ENCODE results near the gene PID1. TPM values are rescaled to one million over a fixed set of nuclear protein-coding genes. Genes with fewer than 3 reads are reported as not detected.

The PID1 gene
- total and polyA plus RNA-seq, 4 donors: 17.0 to 45.7 (median 30.0) TPM

DNA sequence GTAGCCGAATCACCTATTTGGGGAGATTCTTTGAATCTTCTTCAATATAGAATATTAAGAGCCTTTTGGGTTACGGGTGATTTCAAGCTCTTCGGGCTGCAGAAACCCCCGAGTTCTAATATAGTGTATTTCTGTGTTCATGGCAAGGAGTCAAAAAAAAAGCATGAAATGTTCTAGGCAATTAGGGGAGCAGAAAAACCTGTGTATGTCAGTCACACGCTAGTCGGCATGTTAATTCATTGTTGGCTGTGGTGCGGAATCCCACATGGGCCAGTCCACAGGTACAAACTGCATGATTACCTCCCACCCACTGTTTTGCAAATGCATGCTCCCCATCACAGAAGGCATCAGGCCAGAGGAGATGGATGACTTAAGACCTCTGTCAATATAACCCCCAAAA is 161.9 kb downstream of the PID1 start:
- H3K9me3 ChIP-seq (ENCODE audit: control insufficient read depth in 4 of 4, insufficient read depth in 3 of 4, low read length in 3 of 4): no peaks in the 10 kb centered on the region
- ATAC-seq (ENCODE audit: insufficient read depth, low FRiP score) (no peak), DNase-seq (no peak)
- no peak overlapping the region for H3K4me3 ChIP-seq
- 94 to 95% methylated on average over 7 of the region's 7 CpGs for WGBS, 2 donors
- no peaks in the 10 kb centered on the region for H3K4me1 ChIP-seq (ENCODE audit: control insufficient read depth in 5 of 5, insufficient read depth in 5 of 5, low read length in 5 of 5)
- no peak overlapping the region for H3K9ac ChIP-seq (ENCODE audit: insufficient read depth in 1 of 2, low read length in 2 of 2)
- no peak overlapping the region for H3K27ac ChIP-seq (ENCODE audit: low read depth in 1 of 2, low read length in 1 of 2)
- TF ChIP-seq, protein P1, sequence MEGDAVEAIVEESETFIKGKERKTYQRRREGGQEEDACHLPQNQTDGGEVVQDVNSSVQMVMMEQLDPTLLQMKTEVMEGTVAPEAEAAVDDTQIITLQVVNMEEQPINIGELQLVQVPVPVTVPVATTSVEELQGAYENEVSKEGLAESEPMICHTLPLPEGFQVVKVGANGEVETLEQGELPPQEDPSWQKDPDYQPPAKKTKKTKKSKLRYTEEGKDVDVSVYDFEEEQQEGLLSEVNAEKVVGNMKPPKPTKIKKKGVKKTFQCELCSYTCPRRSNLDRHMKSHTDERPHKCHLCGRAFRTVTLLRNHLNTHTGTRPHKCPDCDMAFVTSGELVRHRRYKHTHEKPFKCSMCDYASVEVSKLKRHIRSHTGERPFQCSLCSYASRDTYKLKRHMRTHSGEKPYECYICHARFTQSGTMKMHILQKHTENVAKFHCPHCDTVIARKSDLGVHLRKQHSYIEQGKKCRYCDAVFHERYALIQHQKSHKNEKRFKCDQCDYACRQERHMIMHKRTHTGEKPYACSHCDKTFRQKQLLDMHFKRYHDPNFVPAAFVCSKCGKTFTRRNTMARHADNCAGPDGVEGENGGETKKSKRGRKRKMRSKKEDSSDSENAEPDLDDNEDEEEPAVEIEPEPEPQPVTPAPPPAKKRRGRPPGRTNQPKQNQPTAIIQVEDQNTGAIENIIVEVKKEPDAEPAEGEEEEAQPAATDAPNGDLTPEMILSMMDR (IDR thresholded peaks at IDR 0.05; ENCODE audit: control extremely low read depth, extremely low read depth): no peak
- H3K36me3 ChIP-seq (ENCODE audit: control insufficient read depth in 4 of 4, insufficient read depth in 4 of 4, low read length in 4 of 4): peaks cover 0 to 1% (median 0%) of the 10 kb centered on the region in 4 donors
- no peaks in the 10 kb centered on the region for H3K27me3 ChIP-seq (ENCODE audit: control insufficient read depth in 3 of 3, insufficient read depth in 3 of 3, low read length in 2 of 3)

DNA sequence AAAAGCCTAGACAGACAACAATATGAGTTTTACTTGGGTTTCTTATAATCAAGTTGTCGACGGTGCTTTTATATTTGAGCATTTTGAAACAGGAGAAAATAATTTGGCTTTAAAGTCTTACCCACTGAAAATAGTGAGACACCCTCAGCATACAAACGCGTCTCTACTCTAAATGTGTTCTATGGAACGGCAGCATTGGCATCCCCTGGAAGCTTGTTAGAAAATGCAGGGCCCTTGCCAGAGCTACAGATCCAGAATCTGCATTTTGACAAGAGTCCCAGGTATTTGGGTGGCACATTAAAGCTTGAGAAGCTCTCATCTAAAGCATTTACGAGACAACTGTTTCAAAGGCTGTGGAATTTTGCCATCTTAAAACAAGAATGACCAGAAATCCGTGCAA is 163.5 kb downstream of the PID1 start:
- no peak for DNase-seq
- TF ChIP-seq, protein P1 (IDR thresholded peaks at IDR 0.05; ENCODE audit: control extremely low read depth, extremely low read depth): no peak
- Histone ChIP-seq H3K9ac (ENCODE audit: insufficient read depth in 1 of 2, low read length in 2 of 2) (no peak overlapping the region), H3K4me3 (no peak overlapping the region), H3K9me3 (ENCODE audit: control insufficient read depth in 4 of 4, insufficient read depth in 3 of 4, low read length in 3 of 4) (peaks cover 0 to 2% (median 0%) of the 10 kb centered on the region in 4 donors), H3K4me1 (ENCODE audit: control insufficient read depth in 5 of 5, insufficient read depth in 5 of 5, low read length in 5 of 5) (no peaks in the 10 kb centered on the region), H3K27me3 (ENCODE audit: control insufficient read depth in 3 of 3, insufficient read depth in 3 of 3, low read length in 2 of 3) (no peaks in the 10 kb centered on the region), H3K36me3 (ENCODE audit: control insufficient read depth in 4 of 4, insufficient read depth in 4 of 4, low read length in 4 of 4) (peaks cover 0 to 4% (median 0%) of the 10 kb centered on the region in 4 donors), H3K27ac (ENCODE audit: low read depth in 1 of 2, low read length in 1 of 2) (no peak overlapping the region)
- 86 to 91% methylated on average over 7 of the region's 7 CpGs for WGBS, 2 donors
- no peak for ATAC-seq (ENCODE audit: insufficient read depth, low FRiP score)

DNA sequence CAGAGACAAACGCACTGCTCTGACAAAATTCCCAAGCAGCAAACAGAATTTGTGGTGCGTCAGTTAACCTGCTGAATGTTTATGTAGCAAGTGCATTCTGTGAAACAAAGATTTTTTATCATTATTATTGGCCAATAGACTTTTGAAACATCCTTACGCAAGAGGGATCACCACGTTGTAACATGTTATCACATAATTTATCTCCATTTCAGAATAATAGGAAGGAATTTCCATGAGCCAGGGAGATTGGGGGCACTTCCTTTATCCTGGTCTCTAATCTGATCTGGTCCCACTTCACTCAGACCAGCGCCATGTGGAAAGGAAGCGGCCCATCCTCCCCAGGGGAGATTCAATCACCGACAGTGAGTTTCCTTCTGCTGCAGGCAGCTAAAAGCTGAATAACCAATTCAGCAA is 166.1 kb downstream of the PID1 start:
- no peak overlapping the region for H3K27ac ChIP-seq (ENCODE audit: low read depth in 1 of 2, low read length in 1 of 2)
- WGBS, 2 donors: 32 to 45% methylated on average over 7 of the region's 7 CpGs
- no peaks in the 10 kb centered on the region for H3K4me1 ChIP-seq (ENCODE audit: control insufficient read depth in 5 of 5, insufficient read depth in 5 of 5, low read length in 5 of 5)
- H3K4me3 ChIP-seq: no peak overlapping the region
- DNase-seq (peak in 1 of 3 donors; percentile 24), ATAC-seq (ENCODE audit: insufficient read depth, low FRiP score) (no peak)
- TF ChIP-seq, protein P1 (IDR thresholded peaks at IDR 0.05; ENCODE audit: control extremely low read depth, extremely low read depth): no peak
- H3K36me3 ChIP-seq (ENCODE audit: control insufficient read depth in 4 of 4, insufficient read depth in 4 of 4, low read length in 4 of 4): peaks cover 0 to 4% (median 0%) of the 10 kb centered on the region in 4 donors
- H3K27me3 ChIP-seq (ENCODE audit: control insufficient read depth in 3 of 3, insufficient read depth in 3 of 3, low read length in 2 of 3): no peaks in the 10 kb centered on the region
- H3K9ac ChIP-seq (ENCODE audit: insufficient read depth in 1 of 2, low read length in 2 of 2): no peak overlapping the region
- H3K9me3 ChIP-seq (ENCODE audit: control insufficient read depth in 4 of 4, insufficient read depth in 3 of 4, low read length in 3 of 4): peaks cover 0 to 2% (median 0%) of the 10 kb centered on the region in 4 donors

GRCh38 chr2:229104025-229104424 is 167.1 kb downstream of the PID1 start:
- Histone ChIP-seq H3K4me3 (no peak overlapping the region), H3K27me3 (ENCODE audit: control insufficient read depth in 3 of 3, insufficient read depth in 3 of 3, low read length in 2 of 3) (no peaks in the 10 kb centered on the region), H3K4me1 (ENCODE audit: control insufficient read depth in 5 of 5, insufficient read depth in 5 of 5, low read length in 5 of 5) (no peaks in the 10 kb centered on the region), H3K36me3 (ENCODE audit: control insufficient read depth in 4 of 4, insufficient read depth in 4 of 4, low read length in 4 of 4) (peaks cover 0 to 5% (median 0%) of the 10 kb centered on the region in 4 donors), H3K9ac (ENCODE audit: insufficient read depth in 1 of 2, low read length in 2 of 2) (no peak overlapping the region), H3K9me3 (ENCODE audit: control insufficient read depth in 4 of 4, insufficient read depth in 3 of 4, low read length in 3 of 4) (peaks cover 0 to 2% (median 0%) of the 10 kb centered on the region in 4 donors), H3K27ac (ENCODE audit: low read depth in 1 of 2, low read length in 1 of 2) (no peak overlapping the region)
- DNase-seq (no peak), ATAC-seq (ENCODE audit: insufficient read depth, low FRiP score) (no peak)
- 92 to 97% methylated on average over 3 of the region's 3 CpGs for WGBS, 2 donors
- TF ChIP-seq, protein P1 (IDR thresholded peaks at IDR 0.05; ENCODE audit: control extremely low read depth, extremely low read depth): no peak
